ENCODE data around the gene CEMIP.
"Not testable (repeated sequence)": the region's sequence is repeated elsewhere in the genome, so short reads cannot be mapped to it uniquely, and the experiment has no call there.

The CEMIP gene

GRCh38 chr15:80955571-80956452 is 176.6 kb downstream of the CEMIP start:
- DNase-seq (ENCODE audit: low spot score) = peak; percentile 16

GRCh38 chr15:80957556-80957955 is 178.4 kb downstream of the CEMIP start:
- DNase-seq (ENCODE audit: low spot score) = no peak

- DNase-seq (ENCODE audit: low spot score) = no peak
Measured at GRCh38 chr15:80957976-80958375, 178.8 kb downstream of the CEMIP start.

DNA sequence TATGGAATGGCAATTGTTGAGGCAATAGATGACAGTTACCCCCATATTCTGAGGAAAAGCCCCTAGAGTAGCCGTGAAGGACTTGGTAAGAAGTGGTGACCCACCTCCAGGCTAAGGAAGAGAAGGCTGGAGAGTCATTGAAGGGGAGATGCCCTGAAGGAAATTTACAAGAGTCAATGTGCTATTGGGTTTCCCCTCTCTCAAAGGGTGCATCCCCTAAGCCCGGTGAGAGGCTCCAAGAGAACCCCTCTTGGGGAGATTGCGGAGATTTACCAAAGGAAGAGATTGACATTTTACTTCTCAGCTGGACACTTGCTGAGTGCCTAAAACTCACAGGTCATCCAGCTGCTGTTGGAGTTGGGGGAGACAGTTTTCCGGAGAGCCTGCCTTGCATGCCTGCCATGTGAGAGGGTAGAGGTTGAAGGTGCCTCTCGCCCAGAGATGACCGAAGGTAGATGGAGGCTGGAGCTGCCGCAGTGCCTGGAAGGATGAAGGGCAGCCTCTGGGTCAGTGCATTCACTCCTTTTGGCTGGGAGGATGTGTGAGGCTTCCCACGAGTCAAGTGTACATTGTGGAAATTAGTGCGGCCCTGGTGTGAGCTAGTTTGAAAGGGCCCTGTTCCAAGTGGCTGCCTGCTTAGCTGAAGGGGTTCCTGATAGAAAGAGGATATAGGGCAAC is 179.8 kb downstream of the CEMIP start:
- no peak for DNase-seq (ENCODE audit: low spot score)

GRCh38 chr15:80965454-80965853 is 186.3 kb downstream of the CEMIP start:
- not testable (repeated sequence) for DNase-seq (ENCODE audit: low spot score)

DNA sequence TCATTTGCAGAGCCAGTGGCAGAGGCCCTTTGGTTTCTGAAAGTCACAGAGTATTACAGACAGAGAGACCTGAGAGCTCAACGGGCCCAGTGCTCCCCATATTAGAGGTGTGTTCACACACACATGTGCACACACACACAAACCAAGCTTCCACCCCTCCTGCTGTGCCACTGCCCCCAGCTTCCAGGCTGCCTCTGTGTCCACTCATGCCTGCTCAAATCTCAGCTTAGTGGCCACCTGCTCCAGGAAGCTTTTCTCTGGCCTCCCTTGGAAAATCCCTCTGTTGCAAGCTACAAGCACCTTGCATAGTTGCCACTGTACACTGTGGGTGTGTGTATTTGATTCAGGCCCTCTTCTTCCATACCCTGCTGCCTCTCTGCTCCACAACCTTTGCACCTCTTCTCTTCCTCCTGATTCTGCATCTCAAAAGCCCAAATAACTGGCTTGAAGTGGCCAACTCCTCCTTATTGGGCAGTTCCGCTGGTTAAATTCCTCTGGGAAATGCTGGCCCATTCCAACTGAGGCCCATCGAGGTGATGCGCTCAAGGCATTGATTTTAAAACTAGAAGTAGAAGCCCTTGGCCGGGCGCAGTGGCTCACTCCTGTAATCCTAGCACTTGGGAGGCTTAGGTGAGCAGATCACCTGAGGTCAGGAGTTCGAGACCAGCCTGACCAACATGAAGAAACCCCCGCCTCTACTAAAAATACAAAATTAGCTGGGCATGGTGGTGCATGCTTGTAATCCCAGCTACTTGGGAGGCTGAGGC is 187.4 kb downstream of the CEMIP start:
- DNase-seq (ENCODE audit: low spot score) = no peak

DNA sequence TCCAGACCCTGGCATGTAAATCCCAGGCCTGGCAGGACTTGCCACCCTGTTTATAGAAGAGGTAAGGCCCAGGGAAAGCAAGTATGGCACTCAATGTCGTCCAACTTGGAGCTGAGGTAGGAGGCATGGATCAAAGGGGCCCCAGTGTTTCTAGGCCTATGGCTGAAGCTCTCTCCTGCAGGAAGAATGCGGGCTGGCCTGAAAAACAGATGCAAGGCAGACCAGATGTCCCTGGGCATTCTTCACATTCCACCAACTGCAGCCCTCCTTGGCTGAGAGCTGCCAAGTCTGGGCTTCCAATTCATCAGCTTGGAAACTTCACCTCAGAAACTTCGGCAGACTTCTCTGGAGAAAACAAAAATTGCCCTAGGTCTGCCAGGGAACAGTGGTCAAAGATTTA is 188.3 kb downstream of the CEMIP start:
- no peak for DNase-seq (ENCODE audit: low spot score)

DNA sequence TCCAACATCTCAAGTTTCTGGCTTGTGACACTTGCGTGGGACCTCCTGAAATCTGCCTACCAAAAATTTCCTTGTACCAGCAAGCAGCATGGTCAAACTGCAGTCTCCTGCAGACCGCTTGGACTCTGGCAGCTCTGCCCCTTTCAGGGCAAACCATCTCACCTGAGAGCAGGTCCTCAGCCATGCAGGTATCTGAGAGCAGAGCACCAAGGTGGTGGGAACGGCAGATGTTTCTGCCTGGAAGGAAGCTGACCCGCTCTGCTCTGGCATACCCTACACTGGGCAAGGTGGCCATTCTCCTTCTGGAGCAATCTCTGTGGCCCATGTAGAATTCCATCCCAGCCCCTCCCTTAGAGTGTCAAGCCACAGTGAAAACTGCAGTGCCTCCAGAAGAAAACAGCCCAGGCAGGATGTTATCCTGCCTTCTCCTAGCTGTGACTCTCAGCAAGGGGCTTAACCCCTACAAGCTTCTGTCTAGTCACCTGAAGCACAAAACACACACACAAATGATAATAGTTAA is 188.9 kb downstream of the CEMIP start:
- DNase-seq (ENCODE audit: low spot score) = no peak

GRCh38 chr15:80969316-80969715 is 190.1 kb downstream of the CEMIP start:
- DNase-seq (ENCODE audit: low spot score) = no peak

- peak; percentile 40 for DNase-seq (ENCODE audit: low spot score)
Measured at GRCh38 chr15:80970018-80970657, 191.0 kb downstream of the CEMIP start.

DNA sequence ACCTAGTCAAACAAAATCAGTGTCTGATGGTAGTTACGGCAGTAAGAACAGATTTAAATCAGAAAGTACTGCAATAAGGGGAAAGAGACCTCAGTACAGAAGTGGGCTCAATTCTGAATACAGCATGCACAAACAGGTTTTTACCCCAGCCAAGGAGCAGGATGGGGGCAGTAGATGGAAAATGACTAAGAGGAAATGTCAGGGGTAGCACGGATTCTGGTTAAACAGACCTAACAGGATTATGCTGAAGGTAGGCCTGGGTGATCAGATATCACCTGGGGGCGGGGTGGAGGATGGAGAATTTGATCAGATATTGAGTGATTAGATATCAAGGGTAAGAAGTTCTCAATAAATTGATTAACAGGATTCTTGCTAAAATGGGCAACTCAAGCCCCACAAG is 191.5 kb downstream of the CEMIP start:
- no peak for DNase-seq (ENCODE audit: low spot score)

GRCh38 chr15:80971143-80971542 is 192.0 kb downstream of the CEMIP start:
- DNase-seq (ENCODE audit: low spot score) = no peak

DNA sequence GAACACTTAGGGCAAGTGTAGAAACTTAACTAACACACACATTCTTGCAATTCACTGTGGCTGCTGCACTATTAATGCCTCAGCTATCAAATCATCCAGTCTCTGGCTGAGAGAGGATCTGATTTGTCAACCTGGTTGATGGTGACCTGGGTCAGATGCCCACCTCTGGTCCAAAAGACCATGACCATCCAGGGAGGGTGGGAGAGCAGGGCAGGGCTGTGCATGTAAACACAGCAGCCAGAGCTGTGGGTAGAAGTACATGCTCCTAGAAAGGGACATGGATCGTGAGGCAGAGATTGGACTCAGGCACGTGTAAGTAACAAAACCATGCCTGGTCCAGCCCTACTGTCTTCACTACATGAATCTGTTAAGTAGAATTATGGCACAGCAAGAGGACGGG is 193.1 kb downstream of the CEMIP start:
- DNase-seq (ENCODE audit: low spot score) = no peak

DNA sequence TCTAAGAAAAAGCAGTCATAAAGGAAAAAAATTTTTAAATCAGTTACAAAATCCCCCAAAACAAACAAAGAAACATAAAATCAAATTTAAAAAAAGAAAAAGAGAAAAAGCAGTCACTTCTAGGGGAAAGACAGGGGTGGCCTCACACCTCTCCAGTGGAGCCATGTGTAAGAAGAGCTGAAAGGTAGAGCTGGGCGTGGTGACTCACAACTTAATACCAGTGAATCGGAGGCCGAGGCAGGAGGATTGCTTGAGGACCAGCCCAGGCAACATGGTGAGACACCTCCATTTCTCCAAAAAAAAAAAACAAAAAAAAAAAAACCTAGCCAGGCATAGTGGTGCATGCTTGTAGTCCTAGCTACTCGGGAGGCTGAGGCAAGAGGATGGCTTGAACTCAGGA is 195.7 kb downstream of the CEMIP start:
- DNase-seq (ENCODE audit: low spot score) = no peak

DNA sequence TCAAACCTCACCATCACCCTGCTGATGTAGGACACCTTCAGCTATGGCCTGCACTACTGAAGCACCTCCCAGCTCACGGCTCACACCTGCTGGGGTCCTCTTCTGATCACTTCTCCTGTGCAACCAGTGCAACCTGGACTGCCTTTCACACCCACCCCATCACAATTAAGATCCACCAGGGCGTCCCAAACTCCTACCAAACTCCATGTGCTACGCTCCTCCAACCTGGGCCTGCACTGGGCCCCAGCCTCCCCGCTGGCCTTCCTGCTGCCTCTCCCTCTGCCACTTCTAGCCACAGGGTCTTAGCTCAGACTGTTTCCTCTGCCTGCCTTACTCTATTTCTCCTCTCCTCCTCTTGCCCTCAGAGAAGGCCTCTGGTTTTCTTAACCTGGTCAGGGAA is 197.7 kb downstream of the CEMIP start:
- DNase-seq (ENCODE audit: low spot score) = no peak

DNA sequence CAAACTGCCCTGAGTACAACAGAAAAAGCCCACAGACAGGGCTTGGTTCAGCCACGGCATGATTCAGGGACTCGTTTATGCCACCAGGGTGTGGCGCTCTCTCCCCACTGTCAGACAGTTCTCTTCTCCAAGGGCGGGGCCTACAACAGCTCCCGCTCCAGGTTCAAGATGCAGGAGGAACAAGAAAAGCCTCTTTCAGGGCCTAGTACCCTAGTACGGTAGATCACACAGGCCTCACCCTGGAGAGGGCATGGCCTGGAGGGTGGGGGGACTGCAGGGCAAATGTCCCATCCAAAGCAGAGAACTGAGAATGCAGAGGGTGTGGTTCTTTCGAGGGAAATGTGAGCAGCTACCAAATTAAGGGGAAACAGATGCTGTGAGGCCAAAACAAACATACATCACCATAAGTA is 198.5 kb downstream of the CEMIP start:
- DNase-seq (ENCODE audit: low spot score) = peak; percentile 65

DNA sequence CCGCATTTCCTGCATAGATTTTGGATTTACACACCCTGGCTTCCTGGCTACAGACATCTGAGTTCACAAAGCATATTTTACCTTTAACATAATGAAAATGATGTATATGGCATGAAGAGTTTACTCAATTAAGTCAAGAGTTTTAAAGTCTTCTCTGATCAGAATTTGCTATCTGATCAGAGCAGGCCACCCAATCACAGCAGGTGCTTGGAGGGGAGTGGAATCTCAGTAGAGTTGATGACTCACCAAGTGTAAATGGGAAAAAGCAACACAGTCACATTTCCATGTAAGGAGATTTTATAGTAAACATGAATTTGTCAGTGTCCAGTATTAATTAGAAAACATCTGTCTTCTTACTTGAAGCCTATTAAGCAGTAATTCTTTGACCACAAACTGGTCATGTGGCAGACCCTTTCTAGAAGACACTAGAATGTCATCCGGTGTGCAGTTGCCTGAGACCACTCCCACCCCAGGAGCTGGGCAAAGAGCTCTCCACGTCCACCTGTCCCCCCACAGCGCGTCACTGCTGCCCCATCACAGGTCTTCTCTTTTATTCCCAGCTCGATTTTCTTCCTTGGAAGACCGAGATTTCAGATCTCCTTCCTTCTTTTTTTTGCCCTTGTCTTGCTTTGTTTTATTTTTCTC is 199.6 kb downstream of the CEMIP start:
- DNase-seq (ENCODE audit: low spot score) = no peak

DNA sequence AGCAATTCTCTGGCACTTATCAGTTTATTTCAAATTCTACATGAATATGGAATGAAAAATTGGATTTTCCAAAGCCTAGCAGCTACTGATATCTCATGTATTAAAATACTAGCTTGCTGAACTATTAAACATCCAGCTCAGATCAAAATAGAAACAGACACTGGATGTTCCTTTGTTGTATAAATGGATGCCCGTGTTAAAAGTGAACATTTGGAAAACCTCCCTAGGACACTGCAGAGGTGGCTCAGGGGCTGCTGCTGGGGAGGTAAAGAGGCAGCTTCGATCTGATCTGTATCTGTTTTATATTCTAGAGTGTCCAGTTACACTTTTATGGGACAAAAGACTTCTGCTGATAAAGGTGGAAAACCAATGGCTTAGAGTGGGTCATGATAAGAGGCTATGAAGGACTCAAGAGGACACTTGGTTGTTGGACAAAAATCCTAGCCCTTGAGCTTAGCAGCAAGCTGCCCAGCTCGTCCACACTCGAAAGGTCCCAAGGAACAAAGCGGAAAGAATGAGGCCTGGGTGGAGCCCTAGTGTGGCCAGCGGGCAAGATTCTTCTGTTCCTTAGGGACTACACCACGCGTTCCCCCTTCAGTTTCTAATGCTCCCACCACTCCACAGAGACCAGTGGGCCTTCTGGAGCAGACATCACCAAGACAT is 200.5 kb downstream of the CEMIP start:
- DNase-seq (ENCODE audit: low spot score) = no peak

DNA sequence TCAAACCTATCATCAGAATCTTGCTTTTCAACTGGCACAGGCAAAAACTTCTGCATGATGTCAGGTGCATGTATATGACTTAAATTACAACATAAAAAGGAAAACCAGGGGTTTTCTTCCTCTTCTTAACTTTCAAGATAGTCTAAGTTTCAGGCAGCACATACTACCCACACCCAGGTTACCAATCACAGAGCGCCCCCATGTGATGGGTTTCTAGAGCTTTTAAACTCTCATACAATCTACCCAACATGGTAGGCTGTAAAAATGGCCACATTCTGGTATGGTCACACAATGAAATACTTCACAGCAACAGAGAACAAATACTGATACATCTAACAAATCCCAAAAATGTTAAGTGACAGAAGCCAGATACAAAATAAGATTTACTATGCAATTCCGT is 203.0 kb downstream of the CEMIP start:
- DNase-seq (ENCODE audit: low spot score) = no peak

DNA sequence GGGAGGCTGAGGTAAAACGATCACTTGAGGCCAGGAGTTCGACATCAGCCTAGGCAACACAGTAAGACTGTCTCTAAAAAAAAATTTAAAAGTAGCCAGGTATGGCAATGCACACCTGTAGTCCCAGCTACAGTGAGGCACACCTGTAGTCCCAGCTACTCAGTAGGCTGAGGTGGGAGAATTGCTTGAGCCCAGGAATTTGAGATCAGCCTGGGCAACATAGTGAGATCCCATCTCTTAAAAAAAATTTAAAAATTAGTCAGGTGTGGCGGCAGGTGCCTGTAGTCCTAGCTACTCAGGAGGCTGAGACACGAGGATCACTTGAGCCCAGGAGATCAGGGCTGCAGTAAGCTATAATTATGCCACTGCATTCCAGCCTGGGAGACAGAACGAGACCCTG is 203.7 kb downstream of the CEMIP start:
- DNase-seq (ENCODE audit: low spot score) = no peak

DNA sequence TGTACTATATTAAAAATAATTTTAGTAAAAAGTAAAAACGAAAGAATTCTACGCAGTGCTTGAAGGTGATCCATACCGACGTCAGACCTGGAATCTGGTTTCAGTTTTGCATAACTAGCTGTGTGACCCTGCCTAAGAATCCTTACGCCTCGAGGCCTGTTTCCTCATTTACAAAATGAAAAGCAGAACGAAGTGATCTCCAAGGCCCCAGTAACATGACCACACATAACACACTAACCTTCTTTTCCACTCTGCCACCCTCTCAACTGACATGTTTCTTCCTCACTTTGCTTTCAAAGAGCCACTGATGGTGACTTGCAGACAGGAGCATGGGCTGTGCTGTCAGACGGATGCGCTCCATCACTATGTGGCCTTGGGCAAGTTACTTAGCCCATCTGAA is 205.7 kb downstream of the CEMIP start:
- no peak for DNase-seq (ENCODE audit: low spot score)
